Parathyroid adenoma (tissue), 2 donors: Measurements from ENCODE around the gene RPH3AL.

Experiments
- H2AFZ ChIP-seq: fragments of 300-600 bp; sonication (generic); one replicate; pipeline ENCODE4 v1.7.0; 2017; ENCODE audit warnings: antibody characterized with exemption, mild to moderate bottlenecking
- H3K27ac ChIP-seq: fragments of 300-600 bp; sonication (generic); one replicate; pipeline ENCODE4 v1.7.0; 2017
- H3K27me3 ChIP-seq: fragments of 300-600 bp; sonication (generic); one replicate; pipeline ENCODE4 v1.7.0; 2017; ENCODE audit warnings: low read length; ENCODE audit not compliant: control insufficient read depth, insufficient read depth
- H3K36me3 ChIP-seq: fragments of 300-600 bp; sonication (generic); one replicate; pipeline ENCODE4 v1.7.0; 2017; ENCODE audit warnings: low read length; ENCODE audit not compliant: control insufficient read depth, insufficient read depth
- H3K4me1 ChIP-seq: fragments of 300-600 bp; sonication (generic); one replicate; pipeline ENCODE4 v1.7.0; 2017; ENCODE audit warnings: control low read depth
- H3K4me2 ChIP-seq: fragments of 300-600 bp; sonication (generic); one replicate; pipeline ENCODE4 v1.7.0; 2017; ENCODE audit warnings: low read length
- H3K4me3 ChIP-seq: fragments of 300-600 bp; sonication (generic); one replicate; pipeline ENCODE4 v1.7.0; 2017; ENCODE audit warnings: low read depth, low read length
- H3K79me2 ChIP-seq: fragments of 300-600 bp; sonication (generic); one replicate; pipeline ENCODE4 v1.7.0; 2017; ENCODE audit warnings: control low read depth
- H3K9ac ChIP-seq: fragments of 300-600 bp; sonication (generic); one replicate; pipeline ENCODE4 v1.7.0; 2017; ENCODE audit warnings: mild to moderate bottlenecking
- H3K9me3 ChIP-seq: fragments of 300-600 bp; sonication (generic); one replicate; pipeline ENCODE4 v1.7.0; 2017; ENCODE audit warnings: low read length; ENCODE audit not compliant: control insufficient read depth
- TF ChIP-seq, protein P1 (sequence below): fragments of 300-600 bp; sonication (generic); IDR thresholded peaks from one replicate; pipeline ENCODE4 v1.7.0; 2017; ENCODE audit warnings: antibody characterized with exemption, mild to moderate bottlenecking
- donor health status: primary hyperparathyroidism.

Gene RPH3AL

GRCh38 chr17:192666-193425 lies 159.8 kb downstream of the RPH3AL start:
- H2AFZ ChIP-seq: no peak overlapping the region
- H3K4me2 ChIP-seq: no peak overlapping the region
- H3K9ac ChIP-seq: no peak overlapping the region
- H3K4me1 ChIP-seq: no peaks in the 10 kb centered on the region
- TF ChIP-seq, protein P1, sequence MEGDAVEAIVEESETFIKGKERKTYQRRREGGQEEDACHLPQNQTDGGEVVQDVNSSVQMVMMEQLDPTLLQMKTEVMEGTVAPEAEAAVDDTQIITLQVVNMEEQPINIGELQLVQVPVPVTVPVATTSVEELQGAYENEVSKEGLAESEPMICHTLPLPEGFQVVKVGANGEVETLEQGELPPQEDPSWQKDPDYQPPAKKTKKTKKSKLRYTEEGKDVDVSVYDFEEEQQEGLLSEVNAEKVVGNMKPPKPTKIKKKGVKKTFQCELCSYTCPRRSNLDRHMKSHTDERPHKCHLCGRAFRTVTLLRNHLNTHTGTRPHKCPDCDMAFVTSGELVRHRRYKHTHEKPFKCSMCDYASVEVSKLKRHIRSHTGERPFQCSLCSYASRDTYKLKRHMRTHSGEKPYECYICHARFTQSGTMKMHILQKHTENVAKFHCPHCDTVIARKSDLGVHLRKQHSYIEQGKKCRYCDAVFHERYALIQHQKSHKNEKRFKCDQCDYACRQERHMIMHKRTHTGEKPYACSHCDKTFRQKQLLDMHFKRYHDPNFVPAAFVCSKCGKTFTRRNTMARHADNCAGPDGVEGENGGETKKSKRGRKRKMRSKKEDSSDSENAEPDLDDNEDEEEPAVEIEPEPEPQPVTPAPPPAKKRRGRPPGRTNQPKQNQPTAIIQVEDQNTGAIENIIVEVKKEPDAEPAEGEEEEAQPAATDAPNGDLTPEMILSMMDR: no peak
- no peak overlapping the region for H3K27ac ChIP-seq
- H3K79me2 ChIP-seq: no peaks in the 10 kb centered on the region
- H3K27me3 ChIP-seq: peaks cover 4% of the 10 kb centered on the region
- no peak overlapping the region for H3K4me3 ChIP-seq
- no peaks in the 10 kb centered on the region for H3K9me3 ChIP-seq
- H3K36me3 ChIP-seq: no peaks in the 10 kb centered on the region

GRCh38 chr17:189444-189843 lies 163.2 kb downstream of the RPH3AL start:
- Histone ChIP-seq H3K9ac (no peak overlapping the region), H3K4me1 (no peaks in the 10 kb centered on the region), H3K27ac (no peak overlapping the region), H3K4me2 (no peak overlapping the region), H3K4me3 (no peak overlapping the region), H2AFZ (no peak overlapping the region), H3K9me3 (no peaks in the 10 kb centered on the region), H3K79me2 (no peaks in the 10 kb centered on the region), H3K36me3 (no peaks in the 10 kb centered on the region), H3K27me3 (no peaks in the 10 kb centered on the region)
- TF ChIP-seq, protein P1: no peak

GRCh38 chr17:187130-187529 lies 165.5 kb downstream of the RPH3AL start:
- no peak overlapping the region for H2AFZ ChIP-seq
- no peak overlapping the region for H3K4me2 ChIP-seq
- TF ChIP-seq, protein P1: no peak
- no peaks in the 10 kb centered on the region for H3K4me1 ChIP-seq
- H3K9ac ChIP-seq: no peak overlapping the region
- no peak overlapping the region for H3K4me3 ChIP-seq
- H3K27ac ChIP-seq: no peak overlapping the region
- H3K27me3 ChIP-seq: no peaks in the 10 kb centered on the region
- no peaks in the 10 kb centered on the region for H3K36me3 ChIP-seq
- no peaks in the 10 kb centered on the region for H3K79me2 ChIP-seq
- no peaks in the 10 kb centered on the region for H3K9me3 ChIP-seq

DNA sequence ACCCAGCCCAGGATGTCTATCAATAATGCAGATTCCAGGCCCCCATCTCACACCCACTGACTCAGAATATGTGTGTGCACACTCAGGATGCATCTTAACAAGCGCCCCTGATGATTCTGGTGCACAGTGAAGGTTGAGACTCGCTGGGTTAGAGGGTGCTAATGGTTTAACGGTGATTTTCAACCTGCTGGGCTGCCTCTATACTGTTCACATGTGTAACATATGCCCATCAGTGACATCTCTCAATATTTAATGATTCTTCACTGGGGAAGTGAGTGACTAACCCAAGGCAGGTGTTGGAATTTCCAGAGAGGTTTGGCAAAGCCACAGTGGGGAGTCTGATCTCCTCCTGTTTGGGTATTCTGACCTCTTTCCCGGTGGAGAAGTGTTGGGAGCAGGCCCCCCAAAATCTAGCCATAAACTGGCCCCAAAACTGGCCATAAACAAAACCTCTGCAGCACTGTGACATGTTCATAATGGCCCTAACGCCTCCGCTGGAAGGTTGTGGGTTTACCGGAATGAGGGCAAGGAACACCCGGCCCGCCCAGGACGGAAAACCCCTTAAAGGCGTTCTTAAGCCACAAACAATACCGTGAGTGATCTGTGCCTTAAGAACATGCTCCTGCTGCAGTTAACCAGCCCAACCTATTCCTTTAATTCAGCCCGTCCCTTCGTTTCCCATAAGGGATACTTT lies 167.0 kb downstream of the RPH3AL start:
- TF ChIP-seq, protein P1: no peak
- Histone ChIP-seq H3K27me3 (no peaks in the 10 kb centered on the region), H3K36me3 (no peaks in the 10 kb centered on the region)

More for the DNA sequence above, 167.0 kb downstream of the RPH3AL start:
- H3K9me3 ChIP-seq: no peaks in the 10 kb centered on the region
- H3K9ac ChIP-seq: no peak overlapping the region
- H3K4me1 ChIP-seq: no peaks in the 10 kb centered on the region
- no peak overlapping the region for H3K27ac ChIP-seq
- H3K4me3 ChIP-seq: no peak overlapping the region
- no peaks in the 10 kb centered on the region for H3K79me2 ChIP-seq
- no peak overlapping the region for H2AFZ ChIP-seq
- no peak overlapping the region for H3K4me2 ChIP-seq
